GM18526 (cell line): ENCODE data around the gene CASS4.

Experiments used
- POLR2A ChIP-seq: IDR thresholded peaks from 3 replicates; pipeline ENCODE4 v1.6.1; 2011; ENCODE audit not compliant: insufficient read length; ENCODE audit errors: extremely low read depth

Gene CASS4

DNA sequence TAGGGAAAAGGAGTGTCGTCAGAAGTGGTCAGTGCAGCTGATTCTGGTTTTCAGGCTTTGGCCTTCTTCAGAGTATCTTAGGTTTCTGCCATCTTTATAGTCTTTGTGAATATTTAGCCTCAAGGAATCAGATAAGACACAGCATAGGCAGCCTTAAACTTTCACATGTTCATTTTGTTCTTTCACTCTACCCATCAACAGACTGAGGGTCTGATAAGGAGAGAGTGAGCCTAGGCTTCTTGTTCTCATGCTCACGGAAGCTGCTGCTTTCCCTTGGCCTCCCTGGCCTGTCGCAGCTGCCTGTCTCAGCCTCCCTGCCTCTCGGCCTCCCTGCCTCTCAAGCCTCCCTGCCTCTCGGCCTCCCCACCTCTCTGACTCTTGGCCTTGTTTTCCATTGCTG is 76.5 kb downstream of the CASS4 start:
- no peak for TF ChIP-seq POLR2A

DNA sequence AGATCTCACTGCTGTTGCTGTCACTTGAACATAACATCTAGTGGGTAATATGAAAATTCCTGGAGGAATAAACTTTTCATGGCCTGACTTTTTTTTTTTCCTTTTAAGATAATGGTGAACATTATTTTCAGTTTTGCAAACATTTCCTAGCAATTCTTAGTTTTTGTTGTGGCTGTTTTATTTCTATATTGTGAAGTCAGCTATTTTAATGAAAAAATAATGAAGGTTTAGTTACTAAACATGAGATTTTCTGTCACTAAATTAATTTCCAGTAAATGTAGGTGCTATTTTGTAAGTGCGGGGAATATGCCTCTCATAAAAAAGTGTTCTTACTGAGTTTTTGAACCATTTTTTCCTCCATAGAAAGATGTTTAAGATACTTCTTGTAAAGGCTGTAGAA is 89.1 kb downstream of the CASS4 start:
- TF ChIP-seq POLR2A: no peak

DNA sequence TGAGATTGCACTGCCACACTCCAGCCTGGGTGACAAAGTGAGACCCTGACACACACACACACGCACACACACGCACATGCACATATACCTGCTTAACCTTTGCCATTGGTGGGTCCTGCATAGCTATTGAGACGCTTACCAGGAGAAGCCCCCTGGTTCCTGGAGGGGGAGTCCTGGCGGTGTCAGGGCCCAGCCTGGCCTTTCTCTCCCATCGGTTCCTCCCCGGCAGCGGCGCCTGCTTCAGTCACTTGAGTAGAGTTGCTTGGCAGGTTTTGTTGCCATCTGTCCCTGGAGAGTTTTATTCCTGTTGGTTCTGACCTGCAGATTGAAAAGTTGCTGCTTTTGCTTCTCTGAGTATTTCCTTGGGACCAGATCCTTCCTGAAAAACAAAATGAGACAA is 91.9 kb downstream of the CASS4 start:
- TF ChIP-seq POLR2A: no peak

DNA sequence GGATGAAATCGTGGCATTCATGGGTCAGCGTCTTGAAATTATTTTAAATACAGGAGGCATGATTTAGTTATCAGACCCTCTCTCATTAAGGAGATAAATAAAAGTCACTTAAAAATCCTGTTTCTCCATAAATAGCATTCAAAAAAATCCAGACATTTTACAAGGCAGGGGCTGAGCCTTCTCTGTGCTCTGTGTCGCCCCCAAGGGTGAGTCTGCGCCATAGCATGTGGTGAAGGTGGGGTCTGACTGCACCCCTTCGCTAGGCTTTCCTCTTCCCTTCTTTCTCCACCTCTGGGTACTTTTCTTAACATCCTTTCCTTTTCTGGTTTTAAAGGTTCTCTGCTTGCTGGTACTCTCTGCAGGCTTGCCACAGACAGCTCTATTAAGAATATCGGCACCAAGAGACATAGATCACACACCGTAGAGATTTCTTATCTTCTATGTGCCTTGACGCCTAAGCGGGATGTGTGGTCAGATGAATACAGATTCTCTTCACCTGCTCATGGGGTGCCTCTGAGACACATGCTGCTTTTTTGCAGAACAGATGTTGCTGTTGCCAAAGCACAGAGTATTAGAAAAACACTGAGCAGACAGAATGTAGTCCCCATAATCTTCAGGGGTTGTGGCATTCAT is 92.4 kb downstream of the CASS4 start:
- no peak for TF ChIP-seq POLR2A

DNA sequence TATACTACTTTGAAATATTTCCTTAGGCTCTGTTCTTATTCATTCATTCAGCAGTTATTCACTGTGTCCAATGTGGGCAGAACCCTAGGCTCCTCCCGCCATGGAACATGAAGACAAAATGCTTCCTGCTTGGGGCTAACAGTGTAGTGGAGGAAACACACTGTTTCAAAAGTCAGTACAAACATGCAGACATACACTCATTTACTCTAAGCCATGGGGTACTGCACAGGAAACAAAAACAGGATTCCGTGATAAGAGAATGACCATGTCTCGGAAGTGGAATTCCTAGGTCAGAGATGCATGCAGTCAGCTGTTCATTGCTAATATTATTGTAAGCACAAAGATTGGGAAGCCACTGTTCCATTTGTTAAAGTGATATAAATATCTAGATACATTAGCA is 94.0 kb downstream of the CASS4 start:
- TF ChIP-seq POLR2A: no peak
